HG02759 (cell line): Measurements from ENCODE around the gene MPPED2.

ENCODE experiments used
- ATAC-seq: cut with Tn5 transposase; IDR thresholded peaks from one replicate; pipeline ENCODE4 v1.9.1; 2021; ENCODE audit warnings: mild to moderate bottlenecking, moderate library complexity; ENCODE audit not compliant: unreplicated experiment

Gene MPPED2

DNA sequence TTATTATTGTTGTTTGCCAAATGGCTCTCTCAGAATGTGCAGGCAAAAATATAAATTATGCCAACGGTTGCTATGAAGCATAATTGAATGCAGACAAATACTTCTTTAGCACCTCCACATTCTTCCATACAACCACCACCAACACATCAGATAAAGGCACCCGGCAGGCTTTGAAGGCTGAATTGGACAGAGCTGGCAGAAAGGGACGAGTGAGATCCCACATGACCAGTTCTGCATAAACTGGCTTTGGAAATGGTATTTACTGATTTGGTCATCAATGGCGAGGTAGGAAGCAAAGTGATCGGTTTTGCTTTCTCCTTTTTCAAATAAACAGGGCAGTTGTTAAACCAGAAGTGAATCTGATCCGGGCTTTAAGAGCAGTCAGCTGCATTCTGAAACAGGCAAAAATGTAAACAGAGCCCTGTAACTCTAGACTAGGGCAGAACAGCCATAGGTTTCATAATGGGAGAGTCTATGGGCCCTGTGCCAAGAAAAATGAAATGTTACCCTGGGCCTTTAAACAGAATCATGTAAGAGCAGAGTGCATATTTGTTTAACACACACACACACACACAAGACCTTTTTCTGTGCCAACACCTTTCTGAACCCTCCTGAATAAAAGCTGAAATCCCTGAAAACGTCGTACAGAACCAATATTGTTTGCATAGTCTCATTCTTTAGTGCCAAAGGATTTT, 97.7 kb downstream of the MPPED2 start:
- ATAC-seq, result no peak

DNA sequence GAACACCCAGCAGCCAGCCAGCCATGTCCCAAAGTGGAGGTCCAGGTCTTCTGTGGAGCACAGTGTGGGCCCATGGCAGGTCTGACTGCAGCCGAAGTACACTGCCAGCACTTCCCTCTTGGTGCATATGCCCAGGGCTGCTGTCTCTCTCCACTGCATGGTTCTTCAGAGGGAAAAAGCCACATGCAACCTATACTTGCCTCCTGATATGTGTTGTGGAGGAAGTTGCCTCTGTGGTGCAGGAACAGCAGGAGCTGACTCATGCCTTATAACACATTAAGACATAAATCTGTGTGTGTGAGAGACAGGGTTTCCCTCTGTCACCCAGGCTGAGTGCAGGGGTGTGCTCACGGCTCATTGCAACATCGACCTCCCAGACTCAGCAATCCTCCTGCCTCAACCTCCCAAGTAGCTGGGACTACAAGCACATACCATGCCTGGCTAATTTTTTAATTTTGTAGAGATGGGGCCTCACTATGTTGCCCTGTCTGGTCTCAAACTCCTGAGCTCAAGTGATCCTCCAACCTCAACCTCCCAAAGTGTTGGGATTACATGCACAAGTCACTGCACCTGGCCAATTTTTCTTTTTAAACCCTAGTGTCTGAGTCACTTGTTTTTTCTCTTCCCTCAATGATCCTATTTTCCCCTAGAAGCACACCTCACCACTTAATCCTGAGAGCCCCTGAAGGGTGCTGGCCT, 98.8 kb downstream of the MPPED2 start:
- ATAC-seq, result no peak

DNA sequence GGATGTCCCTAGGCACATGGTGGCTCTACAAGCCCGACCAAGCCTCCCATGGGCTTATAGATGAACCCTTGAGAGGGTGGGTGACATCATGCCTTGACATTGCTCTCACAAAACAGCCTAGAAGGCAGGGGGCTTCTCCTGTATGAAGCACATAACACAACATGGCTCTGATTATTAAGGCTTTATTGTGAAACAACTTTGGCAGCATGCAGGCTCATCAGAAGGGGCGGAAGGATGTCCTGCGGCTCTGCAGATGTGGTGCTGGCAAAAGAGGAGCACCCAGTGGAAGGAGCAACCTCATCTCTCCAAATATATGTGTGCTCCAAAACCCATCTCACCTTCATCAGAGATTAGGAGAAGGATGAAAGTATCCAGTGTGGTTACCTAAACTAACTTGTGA, 100.4 kb downstream of the MPPED2 start:
- no peak for ATAC-seq

DNA sequence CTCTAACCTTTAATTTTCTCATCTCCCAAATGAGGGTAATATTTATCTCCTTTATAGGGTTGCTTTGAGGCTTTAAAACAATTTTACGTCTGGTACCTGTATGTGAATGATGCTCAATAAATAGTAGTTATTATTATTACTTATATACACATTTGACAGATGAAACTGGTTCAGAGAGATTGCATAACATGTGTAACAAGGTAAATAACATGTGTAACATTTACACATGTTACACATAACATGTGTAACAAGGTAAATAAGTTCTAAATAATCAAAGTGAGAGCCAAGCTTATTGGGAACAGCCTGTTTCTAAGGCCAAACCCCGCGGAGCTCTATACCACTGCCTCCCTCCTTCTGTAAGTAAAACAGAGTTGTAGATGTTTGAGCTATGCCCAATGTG, 100.9 kb downstream of the MPPED2 start:
- no peak for ATAC-seq

DNA sequence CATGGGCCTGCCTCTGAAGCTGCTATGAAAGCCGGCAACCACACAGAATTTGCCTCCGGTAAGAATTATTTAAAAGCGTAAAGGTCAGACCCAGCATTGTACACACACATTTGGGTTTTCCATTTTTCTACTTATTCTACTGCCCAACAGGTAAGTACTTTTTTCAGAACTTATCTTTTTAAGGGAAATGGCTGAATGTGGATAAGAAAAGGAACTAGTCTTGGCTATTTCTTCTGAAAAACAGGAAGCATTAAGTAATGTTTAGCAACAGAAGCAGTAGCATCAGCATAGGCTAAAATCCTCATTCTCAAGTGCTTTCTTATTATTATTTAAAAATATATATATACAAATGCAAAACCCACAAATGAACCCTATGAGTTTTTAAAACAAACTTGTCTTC, 103.1 kb downstream of the MPPED2 start:
- ATAC-seq, result no peak

DNA sequence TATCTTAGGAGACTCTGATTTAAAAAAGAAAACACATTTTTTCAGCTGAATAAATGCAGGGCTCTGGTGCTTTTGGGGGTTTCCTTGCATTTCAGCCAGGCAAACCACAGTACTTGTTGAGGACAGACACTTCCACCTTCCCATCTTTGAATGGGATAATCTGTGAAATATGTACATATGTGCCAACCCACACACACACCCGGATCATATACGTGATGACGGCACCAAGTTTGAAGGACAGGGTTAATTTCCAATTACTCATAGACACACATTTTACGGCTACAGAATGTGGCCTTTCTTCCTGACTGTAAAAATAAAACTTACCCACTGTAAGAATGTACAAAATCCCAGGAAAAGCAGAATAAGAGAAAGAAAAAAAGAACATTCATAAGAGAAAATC, 104.4 kb downstream of the MPPED2 start:
- no peak for ATAC-seq

DNA sequence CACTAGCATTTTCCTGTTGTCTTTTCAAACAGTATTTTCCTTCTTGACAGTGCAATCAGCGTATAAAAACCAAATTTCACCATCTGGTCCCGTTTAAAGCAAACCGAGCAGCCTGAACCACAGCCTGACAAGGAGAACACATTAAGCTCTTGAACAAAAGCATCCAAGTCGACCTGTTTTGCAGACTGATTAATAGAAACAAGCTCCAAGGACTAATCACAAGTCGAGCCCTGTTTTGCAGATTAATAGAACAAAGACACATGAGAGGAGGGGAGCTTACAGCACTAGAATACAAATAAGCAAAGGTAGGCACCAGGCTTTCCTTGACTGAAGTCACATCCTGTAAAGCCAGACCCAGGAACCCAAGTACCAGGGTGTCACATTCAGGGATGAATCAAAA, 104.8 kb downstream of the MPPED2 start:
- ATAC-seq, result no peak

DNA sequence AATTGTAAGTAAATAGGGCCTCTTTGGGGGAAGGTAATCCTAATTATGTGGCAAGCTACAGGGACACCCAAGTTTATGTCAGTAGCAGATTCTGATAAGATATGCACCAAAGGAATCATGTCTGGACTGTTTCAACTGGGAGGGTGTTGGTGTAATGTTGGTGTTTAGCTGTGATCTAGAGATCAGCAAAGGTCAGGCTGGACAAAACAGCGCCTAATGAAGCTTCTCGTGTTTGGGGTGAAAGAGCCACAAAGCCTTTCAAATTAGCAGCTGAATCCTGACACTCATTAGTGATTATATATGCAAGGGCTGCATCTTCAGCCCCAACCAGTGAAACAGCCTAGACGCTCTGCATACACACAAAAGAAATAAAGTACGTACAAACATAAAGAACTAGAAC, 106.3 kb downstream of the MPPED2 start:
- ATAC-seq, result no peak

DNA sequence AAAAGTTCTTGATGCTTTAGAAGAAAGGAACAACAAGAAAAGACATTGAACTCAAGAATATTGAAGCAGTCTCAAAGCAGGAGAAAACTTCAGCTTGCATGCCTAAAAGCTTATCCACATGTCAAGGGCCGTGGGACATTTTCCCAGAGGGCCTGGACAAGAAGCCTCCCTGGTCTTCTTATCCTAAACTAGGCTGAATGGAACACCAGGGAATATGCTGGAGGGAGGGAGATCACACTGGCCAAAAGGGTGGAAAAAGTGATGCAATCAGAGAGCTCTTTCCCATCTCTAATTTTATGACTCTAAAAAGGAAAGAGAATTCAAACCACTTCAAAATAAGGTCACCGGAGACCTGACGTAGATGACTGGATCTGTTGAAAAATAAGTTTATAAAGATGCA, 107.2 kb downstream of the MPPED2 start:
- no peak for ATAC-seq

DNA sequence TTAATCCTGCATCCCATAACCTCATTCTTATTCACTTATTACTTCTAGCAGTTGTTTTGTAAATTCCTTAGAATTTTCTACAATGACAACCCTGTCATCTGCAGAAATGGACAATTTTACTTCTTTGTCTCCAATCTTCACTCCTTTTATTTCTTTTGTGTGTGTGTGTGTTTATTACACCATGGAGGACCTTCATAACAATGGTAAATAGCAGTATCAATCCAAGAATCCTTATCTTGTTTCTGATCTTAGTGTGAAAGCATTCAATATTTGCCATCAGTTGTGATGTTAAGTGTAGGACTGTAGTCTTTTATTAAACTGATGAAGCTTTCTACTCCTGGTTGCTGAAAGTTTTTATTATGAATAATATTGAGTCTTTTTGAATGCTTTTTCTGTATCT, 109.1 kb downstream of the MPPED2 start:
- no peak for ATAC-seq

DNA sequence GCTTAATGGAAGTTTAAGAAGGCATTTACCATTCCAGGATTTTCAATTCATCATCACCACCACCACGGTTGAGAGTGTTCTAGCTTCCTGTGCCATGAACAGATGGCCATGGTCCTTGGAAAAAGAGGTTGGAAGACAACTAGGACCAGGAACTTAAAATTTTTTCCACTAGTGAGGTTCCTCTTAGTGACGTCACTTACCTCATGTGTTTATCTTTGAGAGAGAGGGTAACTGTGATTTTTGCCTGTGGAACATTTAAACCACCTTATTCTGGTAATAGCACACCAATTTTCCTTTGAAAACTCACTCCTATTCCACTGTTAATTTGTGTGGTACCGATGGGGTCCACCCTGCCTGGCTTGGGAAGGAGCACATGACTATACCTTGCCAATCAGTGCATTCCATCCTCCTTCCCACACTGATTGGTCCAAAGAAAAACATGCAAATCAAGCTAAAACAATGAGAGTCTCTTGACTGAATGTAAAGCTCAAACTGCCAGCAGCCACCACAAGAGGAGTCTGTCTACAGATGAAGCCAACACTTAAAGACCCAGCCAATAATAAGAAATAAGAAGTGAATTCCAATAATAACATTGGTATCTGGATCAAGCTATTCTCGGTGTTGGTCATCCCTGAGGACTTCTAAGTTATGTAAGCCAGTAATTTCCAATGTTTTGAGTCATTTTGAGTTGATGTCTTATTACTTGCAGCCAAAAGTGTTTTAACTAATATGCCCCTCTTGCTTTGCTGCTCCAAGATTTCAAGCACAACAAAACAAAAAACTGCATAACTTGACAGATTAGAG, 111.8 kb downstream of the MPPED2 start:
- no peak for ATAC-seq

DNA sequence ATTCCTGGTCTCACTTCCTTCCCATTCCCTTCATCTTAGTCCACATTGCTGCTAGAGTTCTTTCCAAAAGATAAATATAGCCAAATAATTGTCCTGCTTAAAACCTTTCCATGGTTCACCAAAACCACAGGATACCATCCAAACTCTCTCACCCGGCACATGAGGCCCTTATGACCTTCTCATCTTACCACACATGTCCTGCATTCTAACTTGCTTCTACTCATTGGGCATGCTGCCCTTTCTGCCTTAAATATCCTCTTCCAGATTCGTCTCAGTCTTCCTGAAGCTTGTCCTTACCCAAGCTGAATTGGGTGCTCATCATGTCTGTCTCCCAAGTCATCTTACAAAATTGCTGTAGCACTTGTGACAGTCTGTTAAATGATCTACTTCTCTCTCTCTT, 114.9 kb downstream of the MPPED2 start:
- ATAC-seq, result no peak

DNA sequence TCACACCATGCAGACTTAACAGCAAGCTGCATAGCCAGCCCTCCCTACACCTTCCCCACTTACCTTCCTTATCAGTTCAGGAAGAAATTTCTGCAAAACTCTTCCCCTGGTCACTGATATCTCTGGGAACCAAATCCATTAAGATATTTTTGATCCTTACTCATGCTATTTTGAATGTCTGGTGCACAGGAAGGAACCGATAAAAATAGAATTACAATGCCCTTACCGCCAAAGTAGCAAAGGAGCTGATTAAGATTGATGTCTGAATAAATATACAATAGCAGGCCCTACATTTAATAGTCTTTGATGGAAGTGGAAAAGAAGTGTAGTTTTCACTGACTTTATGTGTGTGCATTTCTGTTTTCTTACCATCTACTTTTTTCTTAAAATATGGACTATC, 117.3 kb downstream of the MPPED2 start:
- no peak for ATAC-seq

DNA sequence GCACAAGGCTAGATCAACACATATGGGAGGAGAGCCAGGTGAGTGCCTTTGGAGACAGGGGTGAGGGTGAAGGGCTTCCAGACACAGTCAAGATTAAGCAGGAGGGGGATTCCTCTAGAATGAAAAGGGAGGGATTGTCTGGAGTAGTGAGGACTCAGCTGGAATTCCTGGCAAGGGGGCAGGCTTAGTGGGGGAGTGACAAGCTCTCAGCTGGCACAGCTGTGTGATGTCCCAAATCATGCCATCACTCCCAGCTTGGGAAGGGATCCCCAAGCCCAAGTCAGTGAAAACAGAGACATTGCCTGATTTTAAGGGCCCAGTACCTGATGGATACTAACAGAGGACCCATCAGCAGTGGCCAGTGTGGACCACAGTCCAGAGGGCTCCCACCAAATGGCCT, 119.0 kb downstream of the MPPED2 start:
- no peak for ATAC-seq

DNA sequence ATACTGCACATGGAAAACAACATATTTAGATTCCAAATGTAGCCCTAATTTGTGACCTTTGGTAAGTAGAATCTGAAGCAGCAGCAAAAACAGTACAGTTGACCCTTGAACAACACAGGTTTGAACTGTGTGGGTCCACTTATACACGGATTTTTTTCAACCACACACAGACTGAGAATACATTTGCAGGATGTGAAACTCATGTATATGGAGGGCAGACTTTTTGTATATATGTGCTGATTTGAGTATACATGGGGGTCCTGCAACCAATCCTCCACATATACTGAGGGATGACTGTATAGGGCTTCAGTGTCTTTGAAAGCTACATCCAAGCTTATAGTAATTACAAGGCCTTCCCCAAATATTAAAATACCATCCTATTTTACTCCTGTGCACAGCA, 120.5 kb downstream of the MPPED2 start:
- ATAC-seq, result no peak

DNA sequence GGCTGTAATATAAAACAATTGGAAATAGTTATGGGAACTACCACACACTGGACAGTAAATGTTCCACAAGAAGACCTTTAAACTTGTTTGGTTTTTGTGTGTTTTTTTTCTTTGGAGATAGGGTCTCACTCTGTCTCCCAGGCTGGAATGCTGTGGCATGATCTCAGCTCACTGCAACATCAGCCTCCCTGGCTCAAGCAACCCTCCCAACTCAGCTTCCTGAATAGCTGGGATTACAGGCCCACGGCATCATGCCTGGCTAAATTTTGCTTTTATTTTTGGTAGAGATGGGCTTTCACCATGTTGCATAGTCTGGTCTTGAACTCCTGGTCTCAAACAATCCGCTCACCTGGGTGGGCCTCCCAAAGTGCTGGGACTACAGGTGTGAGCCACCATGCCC, 121.0 kb downstream of the MPPED2 start:
- ATAC-seq, result no peak

DNA sequence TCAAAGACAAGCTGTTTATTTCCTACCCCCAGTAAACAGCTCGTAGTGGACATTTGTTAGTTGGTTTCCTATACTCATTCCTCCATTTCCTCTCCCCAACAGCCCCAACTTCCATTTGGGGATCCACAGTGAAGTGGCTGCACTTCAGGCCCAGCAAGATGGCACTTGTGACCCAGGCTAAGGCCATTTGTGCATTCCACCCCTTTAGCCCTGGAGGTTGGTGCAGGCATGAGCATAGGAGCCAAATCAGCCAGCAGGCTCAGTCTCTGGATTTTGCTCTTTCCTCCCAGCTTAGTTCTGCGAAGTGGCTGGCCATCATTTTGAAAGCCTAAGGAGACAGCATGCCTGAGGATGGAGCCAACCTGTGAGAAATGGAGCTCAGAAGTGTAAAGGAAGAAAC, 122.9 kb downstream of the MPPED2 start:
- no peak for ATAC-seq

DNA sequence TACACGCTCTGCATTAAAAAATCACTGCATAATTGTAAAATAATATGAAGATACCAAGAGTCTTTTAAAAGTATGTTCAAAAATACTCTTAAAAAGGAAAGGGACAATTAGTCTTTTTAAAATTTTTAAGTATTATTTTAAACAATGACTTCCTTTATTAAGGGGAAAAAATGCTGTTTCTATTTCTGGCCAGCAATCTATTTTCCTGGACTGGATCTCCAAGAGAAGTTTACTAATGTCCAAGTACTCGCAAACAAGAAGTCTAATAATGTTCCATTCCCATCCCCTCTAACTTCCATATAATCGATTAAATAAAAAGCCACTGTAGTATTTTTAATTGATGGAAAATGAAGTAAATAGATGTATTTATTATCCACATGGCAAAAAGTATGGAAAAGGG, 123.7 kb downstream of the MPPED2 start:
- ATAC-seq, result no peak

DNA sequence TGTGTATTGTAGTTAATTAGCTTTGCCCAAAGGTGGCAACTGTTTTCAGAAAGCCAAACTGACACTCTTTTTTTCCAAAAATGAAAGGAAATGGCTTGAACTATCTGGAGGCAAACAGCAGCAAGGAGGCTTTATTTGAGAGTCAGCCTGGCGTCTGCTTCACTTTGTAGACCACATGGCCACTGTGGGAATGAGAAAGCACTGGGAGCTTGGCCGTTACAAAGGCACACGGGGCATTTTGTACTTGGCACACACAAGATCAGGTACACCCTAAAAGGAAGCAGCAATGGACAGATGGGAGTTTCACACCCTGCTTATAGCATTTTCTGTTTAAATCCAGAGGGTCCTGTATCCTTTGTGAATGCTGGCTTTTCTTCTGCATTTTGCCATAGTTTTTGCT, 126.3 kb downstream of the MPPED2 start:
- ATAC-seq, result no peak

DNA sequence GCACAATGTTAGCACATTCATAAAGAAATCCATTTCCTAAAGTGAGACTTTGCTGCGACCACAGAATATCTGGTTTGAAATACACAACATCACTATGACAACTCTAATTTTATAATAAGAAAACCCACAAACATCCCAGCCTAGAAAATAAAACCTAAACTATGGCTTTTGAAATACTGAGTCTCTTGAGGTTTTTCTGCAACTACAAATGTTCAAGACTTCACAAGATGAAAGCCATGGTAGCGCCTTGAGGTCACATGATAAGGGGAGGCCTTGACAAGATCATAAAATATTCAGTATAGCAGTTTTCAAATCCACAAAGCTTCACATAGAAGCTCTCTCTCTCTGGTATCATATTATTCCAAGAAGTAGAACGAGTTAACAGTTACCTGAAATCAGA, 126.8 kb downstream of the MPPED2 start:
- ATAC-seq, result no peak

DNA sequence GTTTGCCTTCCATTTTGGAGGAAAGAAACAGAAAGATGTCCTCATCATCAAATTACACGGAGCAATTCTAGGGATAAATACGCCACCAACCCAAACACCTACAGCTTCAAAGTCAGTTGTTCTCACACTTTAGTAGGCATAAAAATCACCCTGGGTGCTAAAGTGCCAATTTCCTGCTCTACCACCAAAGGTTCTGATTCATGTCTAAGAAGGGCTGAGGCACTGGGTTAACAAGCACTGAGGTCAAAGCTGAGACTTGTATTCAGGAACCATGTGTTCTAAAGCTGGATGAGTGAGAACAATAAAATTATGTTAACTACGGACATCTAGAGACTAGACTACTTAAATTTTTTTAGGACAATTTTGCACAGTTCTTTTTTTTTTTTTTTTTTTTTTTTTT, 127.6 kb downstream of the MPPED2 start:
- ATAC-seq, result no peak

DNA sequence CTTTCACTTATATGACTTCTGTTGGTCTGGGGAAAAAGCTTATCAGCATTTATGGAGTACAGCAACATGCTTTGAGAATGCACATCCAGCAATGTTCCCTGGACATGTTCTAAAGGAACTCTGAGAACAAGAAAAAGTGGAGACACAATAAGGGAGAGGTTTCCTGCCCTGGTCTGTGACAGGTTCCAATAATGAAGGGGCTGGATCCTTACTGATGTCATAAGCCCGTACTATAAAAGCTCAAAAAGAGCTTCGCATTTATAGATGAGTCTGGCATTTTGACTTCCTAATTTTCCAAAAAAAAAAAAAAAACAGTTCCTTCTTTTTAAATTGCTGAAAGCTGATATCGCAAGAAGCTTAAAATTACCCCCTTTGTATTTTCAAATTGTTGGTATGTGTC, 129.1 kb downstream of the MPPED2 start:
- no peak for ATAC-seq
